AG09309 (cell line): ENCODE results near the gene P3H3.
A peak's percentile ranks its signal among the peaks of the same experiment; 100 is the strongest.

Source experiments
- DNase-seq: peaks from one replicate; pipeline ENCODE4 v3.0.0-alpha.2; 2010; ENCODE audit warnings: low read depth
- H3K4me3 ChIP-seq: 2 replicates; pipeline ENCODE4 v1.5.1; 2011; ENCODE audit warnings: mild to moderate bottlenecking, low read depth, low read length, moderate library complexity; ENCODE audit not compliant: control insufficient read depth
- TF ChIP-seq, protein P1 (sequence below): IDR thresholded peaks from 2 replicates; pipeline ENCODE4 v1.5.1; 2011; ENCODE audit warnings: mild to moderate bottlenecking, low read depth, low read length, inconsistent platforms; ENCODE audit not compliant: insufficient read depth, control insufficient read depth; ENCODE audit errors: missing control alignments

Gene P3H3

DNA sequence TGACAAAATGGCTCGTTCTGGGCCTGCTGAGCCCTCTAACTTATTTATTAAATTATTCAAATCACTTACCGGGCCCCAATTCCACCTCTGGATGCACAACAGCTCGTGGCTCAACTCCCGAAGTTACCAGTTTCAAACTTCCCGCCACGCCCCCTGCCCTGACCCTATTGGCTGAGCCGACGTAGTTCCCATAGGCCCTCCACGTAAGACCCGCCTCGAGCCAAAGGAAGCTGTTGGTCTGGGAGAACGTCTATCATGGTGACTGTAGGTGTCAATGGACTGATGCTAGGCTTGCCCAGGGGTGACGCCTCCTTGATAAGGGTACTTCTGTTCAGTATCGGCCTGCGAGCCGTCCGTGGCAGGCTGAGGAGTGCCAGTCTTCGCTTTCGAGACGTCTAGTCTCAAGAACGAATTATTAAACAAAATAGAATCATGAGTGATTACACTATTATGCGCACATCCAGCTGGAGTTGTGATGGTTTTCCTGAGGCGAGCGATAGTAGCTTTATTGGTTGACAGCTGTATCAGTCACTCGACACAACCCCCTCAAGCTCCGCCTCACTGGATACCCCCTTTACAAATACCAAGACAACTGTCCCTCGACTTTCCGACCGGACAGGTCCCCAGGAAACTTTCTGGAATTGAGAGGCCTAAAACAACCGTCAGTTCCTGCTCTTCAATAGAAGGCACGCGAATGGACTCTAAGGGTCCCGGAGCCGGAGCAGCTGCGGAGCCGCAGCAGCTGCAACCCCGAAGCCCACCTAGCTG lies 23.1 kb downstream of the P3H3 start, which contains the start of gene CDCA3:
Gene CDCA3 (minus strand): TSS at position 134 of the 768 bp plus-strand sequence. CDS start 334 bp downstream, outside the sequence.
- peak; percentile 95 for DNase-seq
- H3K4me3 ChIP-seq = peak within 1 kb of the TSS; percentile 82
- TF ChIP-seq, protein P1, sequence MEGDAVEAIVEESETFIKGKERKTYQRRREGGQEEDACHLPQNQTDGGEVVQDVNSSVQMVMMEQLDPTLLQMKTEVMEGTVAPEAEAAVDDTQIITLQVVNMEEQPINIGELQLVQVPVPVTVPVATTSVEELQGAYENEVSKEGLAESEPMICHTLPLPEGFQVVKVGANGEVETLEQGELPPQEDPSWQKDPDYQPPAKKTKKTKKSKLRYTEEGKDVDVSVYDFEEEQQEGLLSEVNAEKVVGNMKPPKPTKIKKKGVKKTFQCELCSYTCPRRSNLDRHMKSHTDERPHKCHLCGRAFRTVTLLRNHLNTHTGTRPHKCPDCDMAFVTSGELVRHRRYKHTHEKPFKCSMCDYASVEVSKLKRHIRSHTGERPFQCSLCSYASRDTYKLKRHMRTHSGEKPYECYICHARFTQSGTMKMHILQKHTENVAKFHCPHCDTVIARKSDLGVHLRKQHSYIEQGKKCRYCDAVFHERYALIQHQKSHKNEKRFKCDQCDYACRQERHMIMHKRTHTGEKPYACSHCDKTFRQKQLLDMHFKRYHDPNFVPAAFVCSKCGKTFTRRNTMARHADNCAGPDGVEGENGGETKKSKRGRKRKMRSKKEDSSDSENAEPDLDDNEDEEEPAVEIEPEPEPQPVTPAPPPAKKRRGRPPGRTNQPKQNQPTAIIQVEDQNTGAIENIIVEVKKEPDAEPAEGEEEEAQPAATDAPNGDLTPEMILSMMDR = no peak

DNA sequence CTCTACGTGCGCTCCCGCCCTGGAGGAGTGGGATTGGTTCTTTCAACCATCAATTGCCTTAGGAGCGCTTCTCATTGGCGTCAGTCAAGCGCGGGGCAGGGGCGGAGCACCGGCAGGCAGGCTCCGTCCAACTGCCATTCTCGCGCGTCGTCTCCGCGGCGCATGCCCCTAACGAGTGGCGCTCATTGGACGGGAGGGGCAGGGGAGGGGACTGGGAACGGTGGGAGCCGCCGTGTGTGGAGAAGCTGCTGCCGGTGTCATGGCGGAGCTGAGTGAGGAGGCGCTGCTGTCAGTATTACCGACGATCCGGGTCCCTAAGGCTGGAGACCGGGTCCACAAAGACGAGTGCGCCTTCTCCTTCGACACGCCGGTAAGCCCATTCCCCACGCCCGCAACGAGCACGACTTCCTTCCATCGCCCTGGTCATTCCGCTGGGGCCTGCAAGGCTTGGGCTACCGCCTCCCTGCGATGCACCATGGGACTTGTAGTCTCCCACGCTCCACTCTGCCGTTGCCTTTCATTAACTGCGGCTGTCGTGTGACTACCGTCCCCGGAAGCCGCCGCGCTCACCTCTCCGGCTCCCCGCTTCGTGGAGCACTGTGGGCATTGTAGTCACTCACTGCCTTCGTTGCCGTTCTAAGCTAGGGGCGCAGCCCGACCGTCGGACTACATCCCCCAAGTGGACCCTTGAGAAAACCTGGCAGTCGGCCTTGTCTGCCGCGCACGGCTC lies 23.9 kb downstream of the P3H3 start, which contains the start of gene USP5:
Gene USP5 (plus strand): TSS at position 230 of the 730 bp plus-strand sequence. CDS start 30 bp downstream, at position 260.
- H3K4me3 ChIP-seq = peak within 1 kb of the TSS; percentile 82
- TF ChIP-seq, protein P1 = no peak
- DNase-seq = peak; percentile 99

DNA sequence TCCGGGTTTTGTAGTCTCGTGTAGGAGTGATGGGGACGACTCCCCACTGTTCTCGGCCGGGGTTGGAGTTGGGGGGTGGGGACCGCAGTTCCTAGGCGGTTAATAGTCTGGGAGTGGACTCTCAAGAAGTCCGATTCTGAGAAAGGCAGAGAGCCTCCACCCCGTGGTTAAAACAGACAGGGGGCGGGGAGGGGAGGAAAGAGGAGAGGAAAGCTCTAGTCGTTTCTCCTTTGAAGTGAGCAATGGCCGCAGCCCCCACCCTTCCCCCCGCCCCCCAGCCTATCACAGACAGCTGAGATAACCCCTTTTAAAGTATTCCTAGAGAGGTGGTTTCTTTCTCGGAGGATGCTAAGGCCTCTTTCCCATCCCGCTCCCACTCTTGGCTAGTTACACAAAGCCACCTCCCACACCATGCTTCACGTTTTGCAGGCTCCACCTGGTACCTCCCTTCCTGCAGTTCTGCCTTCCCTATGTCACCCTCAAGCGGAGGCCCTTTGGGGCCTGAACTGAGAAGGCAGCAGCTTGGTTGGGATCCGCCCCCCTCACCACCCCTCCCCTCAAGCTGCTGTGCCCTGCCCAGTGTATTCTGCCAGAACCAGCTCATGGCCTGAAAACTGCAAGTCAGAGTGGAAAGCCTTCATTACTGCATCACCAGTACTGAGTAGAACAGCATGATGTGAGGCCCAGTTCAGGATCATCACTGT lies 24.6 kb downstream of the P3H3 start:
- TF ChIP-seq, protein P1 = no peak

DNA sequence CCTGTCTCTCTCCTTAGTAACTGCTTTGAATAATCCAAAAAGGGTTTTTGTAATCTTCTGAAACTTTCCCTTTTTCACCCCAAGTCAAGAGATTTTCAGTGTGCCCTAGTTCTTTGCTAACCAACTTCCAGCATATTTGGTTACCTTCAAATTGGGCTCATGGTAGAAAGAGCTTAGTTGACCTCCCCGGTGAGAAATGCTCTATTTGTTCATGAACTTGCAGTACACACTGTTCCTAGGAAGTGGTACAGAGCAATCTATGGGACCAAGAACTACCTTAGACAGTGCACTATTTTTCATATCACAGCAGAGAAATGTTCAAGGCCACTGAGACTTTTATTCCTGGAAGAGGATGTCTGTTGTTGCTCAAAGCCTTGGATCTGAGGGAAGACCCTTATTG lies 25.4 kb downstream of the P3H3 start:
- TF ChIP-seq, protein P1 = no peak
- H3K4me3 ChIP-seq = no peak overlapping the region; the same call in 1 of the 2 replicates

More for the DNA sequence above, 24.6 kb downstream of the P3H3 start:
- DNase-seq = no peak
- H3K4me3 ChIP-seq = peak overlapping the region; percentile 82

DNA sequence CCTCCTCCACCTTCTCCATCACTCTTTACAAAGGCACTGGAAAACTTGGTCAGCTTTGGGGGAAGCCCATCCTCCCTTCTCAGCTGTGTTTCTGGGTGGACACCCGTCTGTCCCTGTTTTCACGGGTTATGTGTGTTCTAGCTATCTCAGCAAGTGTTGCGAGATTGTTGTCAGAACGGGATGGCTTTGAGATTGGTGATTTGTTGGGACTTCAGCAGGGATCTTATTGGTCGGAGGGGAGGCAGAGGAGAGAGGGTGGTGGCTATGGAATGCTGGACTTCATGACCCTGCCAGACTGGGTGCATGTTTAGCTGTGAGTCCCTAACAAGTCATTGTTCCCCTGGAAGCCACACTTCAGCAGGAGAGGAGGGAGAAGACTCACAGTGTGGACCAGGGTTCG lies 25.8 kb downstream of the P3H3 start:
- TF ChIP-seq, protein P1 = no peak
- DNase-seq = no peak
- no peak overlapping the region for H3K4me3 ChIP-seq

More for the DNA sequence above, 25.4 kb downstream of the P3H3 start:
- DNase-seq = no peak

DNA sequence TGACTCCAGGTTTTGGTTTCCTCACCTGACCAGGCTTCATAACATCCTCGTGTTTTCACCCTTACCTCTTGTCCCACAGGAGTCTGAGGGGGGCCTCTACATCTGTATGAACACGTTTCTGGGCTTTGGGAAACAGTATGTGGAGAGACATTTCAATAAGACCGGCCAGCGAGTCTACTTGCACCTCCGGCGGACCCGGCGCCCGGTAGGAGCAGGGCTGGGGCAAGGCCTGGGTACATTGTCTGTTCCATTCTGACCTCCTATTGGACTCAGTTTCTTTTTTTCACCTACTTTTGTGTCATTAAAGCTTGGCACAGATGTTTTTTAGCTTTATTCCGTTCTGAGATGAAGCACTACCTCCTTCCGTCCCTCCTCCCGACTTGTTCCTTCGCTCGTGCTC lies 27.1 kb downstream of the P3H3 start:
- DNase-seq = no peak
- TF ChIP-seq, protein P1 = no peak
- H3K4me3 ChIP-seq = no peak overlapping the region
